GM23248 (cell line): Measurements from ENCODE around the gene STUM. TPM values are rescaled to one million over a fixed set of nuclear protein-coding genes. Genes with fewer than 3 reads are reported as not detected.

ENCODE experiments used
- DNase-seq: peaks from one replicate; pipeline ENCODE4 v3.0.0-alpha.2; 2015
- H2AFZ ChIP-seq: fragments of 200-600 bp; sonication (generic); 2 replicates; pipeline ENCODE4 v1.6.1; 2016; ENCODE audit warnings: antibody characterized with exemption
- H3F3A ChIP-seq: fragments of 200-600 bp; sonication (generic); 2 replicates; pipeline ENCODE4 v1.6.1; 2016; ENCODE audit warnings: mild to moderate bottlenecking, antibody characterized with exemption, mixed run types; ENCODE audit not compliant: insufficient read depth
- H3K27ac ChIP-seq: fragments of 200-600 bp; sonication (generic); 2 replicates; pipeline ENCODE4 v1.5.1; 2016; ENCODE audit warnings: mild to moderate bottlenecking
- H3K27me3 ChIP-seq: fragments of 200-600 bp; sonication (generic); replicated peaks from 2 replicates; pipeline ENCODE4 v1.6.1; 2016; ENCODE audit warnings: mild to moderate bottlenecking; ENCODE audit not compliant: insufficient read depth
- H3K36me3 ChIP-seq: fragments of 200-600 bp; sonication (generic); 2 replicates; pipeline ENCODE4 v1.6.1; 2016; ENCODE audit warnings: low read depth, mild to moderate bottlenecking
- H3K4me1 ChIP-seq: fragments of 200-600 bp; sonication (generic); 2 replicates; pipeline ENCODE4 v1.6.1; 2016; ENCODE audit warnings: mild to moderate bottlenecking; ENCODE audit not compliant: insufficient read depth
- H3K4me2 ChIP-seq: fragments of 200-600 bp; sonication (generic); one replicate; pipeline ENCODE4 v1.6.1; 2016; ENCODE audit warnings: mild to moderate bottlenecking; ENCODE audit not compliant: unreplicated experiment
- H3K4me3 ChIP-seq: fragments of 200-600 bp; sonication (generic); 2 replicates; pipeline ENCODE4 v1.5.1; 2016; ENCODE audit warnings: mild to moderate bottlenecking
- H3K79me2 ChIP-seq: fragments of 200-600 bp; sonication (generic); 2 replicates; pipeline ENCODE4 v1.6.1; 2016; ENCODE audit warnings: mild to moderate bottlenecking; ENCODE audit not compliant: insufficient read depth
- H3K9ac ChIP-seq: fragments of 200-600 bp; sonication (generic); 2 replicates; pipeline ENCODE4 v1.6.1; 2016; ENCODE audit warnings: mild to moderate bottlenecking
- H3K9me2 ChIP-seq: fragments of 200-600 bp; sonication (generic); 2 replicates; pipeline ENCODE4 v1.6.1; 2016; ENCODE audit warnings: mixed run types, mild to moderate bottlenecking, moderate library complexity; ENCODE audit not compliant: insufficient read depth
- H3K9me3 ChIP-seq: fragments of 200-600 bp; sonication (generic); one replicate; pipeline ENCODE4 v1.6.1; 2017; ENCODE audit warnings: low read depth
- H4K20me1 ChIP-seq: fragments of 200-600 bp; sonication (generic); 2 replicates; pipeline ENCODE4 v1.6.0; 2016; ENCODE audit not compliant: insufficient read depth
- EZH2 ChIP-seq: fragments of 200-600 bp; sonication (generic); IDR thresholded peaks from 2 replicates; pipeline ENCODE4 v1.6.1; 2018; ENCODE audit warnings: antibody characterized with exemption, mild to moderate bottlenecking; ENCODE audit not compliant: insufficient read depth, poor library complexity, severe bottlenecking
- EZH2phosphoT487 ChIP-seq: fragments of 200-600 bp; sonication (generic); IDR thresholded peaks from 2 replicates; pipeline ENCODE4 v1.6.1; 2018; ENCODE audit warnings: antibody characterized with exemption, moderate library complexity, mild to moderate bottlenecking, low read depth; ENCODE audit not compliant: insufficient read depth
- WGBS, 2 experiments: methylation state at CpG; one replicate each; pipeline ENCODE4 v1.1.6; 2015 to 2017; ENCODE audit warnings: low lambda C conversion rate in 2 of 2, low coverage in 1 of 2; ENCODE audit errors: missing lambda C conversion rate in 2 of 2; 5-methylcytosine and 5-hydroxymethylcytosine counted together
- in situ Hi-C: fragments of 300-500 bp; cut with MboI; formaldehyde crosslinking; loops from 2 replicates; pipeline ENCODE4 v1.15.0; 2020
- polyA plus RNA-seq: library from polyadenylated mRNA; unstranded; fragments of >200 nt; fragmentation: Nextera tagmentation; extraction: Ambion mirVana; gene quantifications from 2 replicates; pipeline ENCODE4 v1.2.1, GENCODE V29; 2016
- total RNA-seq: library from RNA; depleted of rRNA; stranded (reverse); fragments of >200 nt; shearing (Covaris generic); gene quantifications from 2 replicates; pipeline ENCODE4 v1.2.3, GENCODE V29; 2014

Gene STUM
- total and polyA plus RNA-seq, 2 experiments from 2014 or later = under 0.01 TPM; not detected in 1

GRCh38 chr1:226568975-226569741 is 20.6 kb downstream of the STUM start:
- Histone ChIP-seq H4K20me1 (no peaks in the 10 kb centered on the region), H3K36me3 (no peaks in the 10 kb centered on the region), H3K4me1 (no peaks in the 10 kb centered on the region), H3K9ac (no peak overlapping the region), H3K9me3 (no peaks in the 10 kb centered on the region), H3K9me2 (no peaks in the 10 kb centered on the region), H3K27me3 (peaks cover 31% of the 10 kb centered on the region), H3K27ac (no peak overlapping the region), H3K4me3 (no peak overlapping the region), H2AFZ (no peak overlapping the region), H3K4me2 (no peak overlapping the region), H3K79me2 (no peaks in the 10 kb centered on the region), H3F3A (no peaks in the 10 kb centered on the region)
- in situ Hi-C loops = no loop called here
- DNase-seq = no peak
- WGBS, 2 experiments = 58 to 62% methylated on average over 6 of the region's 6 CpGs
- no peak for TF ChIP-seq EZH2phosphoT487
- TF ChIP-seq EZH2 = no peak

GRCh38 chr1:226569879-226570547 is 21.4 kb downstream of the STUM start:
- Histone ChIP-seq H3K4me1 (no peaks in the 10 kb centered on the region), H3K79me2 (no peaks in the 10 kb centered on the region), H3K4me3 (no peak overlapping the region), H3K9me2 (no peaks in the 10 kb centered on the region), H3F3A (no peaks in the 10 kb centered on the region), H3K27ac (no peak overlapping the region), H3K9ac (no peak overlapping the region), H3K27me3 (peaks cover 31% of the 10 kb centered on the region), H4K20me1 (no peaks in the 10 kb centered on the region), H3K9me3 (no peaks in the 10 kb centered on the region), H3K36me3 (no peaks in the 10 kb centered on the region), H2AFZ (no peak overlapping the region), H3K4me2 (no peak overlapping the region)
- TF ChIP-seq EZH2 = no peak
- no peak for TF ChIP-seq EZH2phosphoT487
- 36 to 39% methylated on average over 4 of the region's 4 CpGs for WGBS, 2 experiments
- peak; percentile 37 for DNase-seq
- in situ Hi-C loops = no loop called here

GRCh38 chr1:226571893-226572292 is 23.3 kb downstream of the STUM start:
- no peaks in the 10 kb centered on the region for H3K9me3 ChIP-seq
- no peaks in the 10 kb centered on the region for H3K79me2 ChIP-seq
- no peak overlapping the region for H3K9ac ChIP-seq
- 59 to 64% methylated on average over 6 of the region's 6 CpGs for WGBS, 2 experiments
- H3K9me2 ChIP-seq = no peaks in the 10 kb centered on the region
- no peaks in the 10 kb centered on the region for H4K20me1 ChIP-seq
- DNase-seq = no peak
- no peak for TF ChIP-seq EZH2
- TF ChIP-seq EZH2phosphoT487 = no peak
- no peak overlapping the region for H2AFZ ChIP-seq
- H3F3A ChIP-seq = no peaks in the 10 kb centered on the region
- no peaks in the 10 kb centered on the region for H3K4me1 ChIP-seq
- no peak overlapping the region for H3K4me2 ChIP-seq
- H3K36me3 ChIP-seq = no peaks in the 10 kb centered on the region
- H3K27ac ChIP-seq = no peak overlapping the region
- H3K4me3 ChIP-seq = no peak overlapping the region
- in situ Hi-C loops = no loop called here
- H3K27me3 ChIP-seq = peaks cover 18% of the 10 kb centered on the region

- no peak for TF ChIP-seq EZH2
- no peak for TF ChIP-seq EZH2phosphoT487
- no peak overlapping the region for H2AFZ ChIP-seq
- in situ Hi-C loops = no loop called here
- H3K4me2 ChIP-seq = no peak overlapping the region
- no peaks in the 10 kb centered on the region for H3K79me2 ChIP-seq
- DNase-seq = no peak
- H3K27me3 ChIP-seq = peaks cover 14% of the 10 kb centered on the region
- no peaks in the 10 kb centered on the region for H3K9me2 ChIP-seq
- no peak overlapping the region for H3K9ac ChIP-seq
- H4K20me1 ChIP-seq = no peaks in the 10 kb centered on the region
- WGBS, 2 experiments = 68 to 71% methylated on average over 8 of the region's 8 CpGs
- no peaks in the 10 kb centered on the region for H3F3A ChIP-seq
- no peaks in the 10 kb centered on the region for H3K9me3 ChIP-seq
- no peak overlapping the region for H3K4me3 ChIP-seq
- no peak overlapping the region for H3K27ac ChIP-seq
- no peaks in the 10 kb centered on the region for H3K36me3 ChIP-seq
- no peaks in the 10 kb centered on the region for H3K4me1 ChIP-seq
Measured at GRCh38 chr1:226572325-226572726, 23.8 kb downstream of the STUM start.
